CD4-positive, alpha-beta T cell treated with Interleukin-12 subunit alpha and Interleukin-12 subunit beta, for 1 hour (primary cell): ENCODE data around the gene PLA2G4E.
A peak's percentile ranks its signal among the peaks of the same experiment; 100 is the strongest.

Experiments used
- DNase-seq: peaks from one replicate; pipeline ENCODE4 v3.0.0-alpha.2; 2020

The PLA2G4E gene

GRCh38 chr15:41951571-41951970 lies 69.3 kb downstream of the PLA2G4E start:
- no peak for DNase-seq

- DNase-seq = no peak
These were observed 70.4 kb downstream of the PLA2G4E start for GRCh38 chr15:41950489-41950888.

GRCh38 chr15:41950127-41950483 lies 70.7 kb downstream of the PLA2G4E start:
- DNase-seq = no peak

GRCh38 chr15:41949401-41950126 lies 71.3 kb downstream of the PLA2G4E start:
- DNase-seq = no peak

GRCh38 chr15:41948490-41948889 lies 72.4 kb downstream of the PLA2G4E start:
- DNase-seq = no peak

GRCh38 chr15:41946970-41947369 lies 73.9 kb downstream of the PLA2G4E start:
- DNase-seq = no peak

GRCh38 chr15:41945731-41946130 lies 75.1 kb downstream of the PLA2G4E start:
- DNase-seq = no peak

GRCh38 chr15:41945221-41945620 lies 75.6 kb downstream of the PLA2G4E start:
- DNase-seq = no peak

GRCh38 chr15:41944313-41944940 lies 76.4 kb downstream of the PLA2G4E start:
- DNase-seq = no peak

- no peak for DNase-seq
These were observed 77.1 kb downstream of the PLA2G4E start for GRCh38 chr15:41943543-41944312.

- no peak for DNase-seq
These were observed 78.0 kb downstream of the PLA2G4E start for GRCh38 chr15:41942886-41943285.

- DNase-seq = no peak
These were observed 79.0 kb downstream of the PLA2G4E start for GRCh38 chr15:41941644-41942415.

- DNase-seq = peak; percentile 37
These were observed 80.4 kb downstream of the PLA2G4E start for GRCh38 chr15:41940441-41940857.

- DNase-seq = no peak
These were observed 80.9 kb downstream of the PLA2G4E start for GRCh38 chr15:41939986-41940385.

- DNase-seq = no peak
These were observed 83.3 kb downstream of the PLA2G4E start for GRCh38 chr15:41937568-41937923.

GRCh38 chr15:41936649-41937567 lies 83.9 kb downstream of the PLA2G4E start:
- DNase-seq = peak; percentile 87

GRCh38 chr15:41936155-41936554 lies 84.7 kb downstream of the PLA2G4E start:
- no peak for DNase-seq

GRCh38 chr15:41935566-41936020 lies 85.2 kb downstream of the PLA2G4E start:
- peak; percentile 36 for DNase-seq

GRCh38 chr15:41934843-41935242 lies 86.0 kb downstream of the PLA2G4E start:
- peak; percentile 79 for DNase-seq

GRCh38 chr15:41933771-41934170 lies 87.1 kb downstream of the PLA2G4E start:
- DNase-seq = no peak

GRCh38 chr15:41933326-41933725 lies 87.5 kb downstream of the PLA2G4E start:
- no peak for DNase-seq
